K562 (cell line): Measurements from ENCODE around the gene NDUFB8. TPM values are rescaled to one million over a fixed set of nuclear protein-coding genes. Genes with fewer than 3 reads are reported as not detected.

Experiments
- ATAC-seq: fragments of 200-7000 bp; cut with Tn5 transposase; 3 replicates; pipeline ENCODE4 v1.9.1; 2020; ENCODE audit warnings: moderate library complexity
- BruUV-seq: library from RNA; stranded (reverse); fragments of 400-500 nt; replicated peaks from 2 replicates; lab custom pipeline; 2021; lab: Mats Ljungman, UMichigan
- CTCF ChIA-PET: fragments of 300-600 bp; formaldehyde crosslinking; extraction: SDS; loops from one replicate; lab custom pipeline; 2021; ENCODE audit warnings: low intra/inter-chr PET ratio; lab: Yijun Ruan, JAX
- POLR2A ChIA-PET: fragments of 300-600, 350-650 bp; sonication (Branson Sonifier 250); formaldehyde crosslinking; extraction: SDS; loops from one replicate; lab custom pipeline; 2021; ENCODE audit warnings: antibody characterized with exemption, inconsistent platforms; lab: Yijun Ruan, JAX
- DNase-seq, 4 experiments: peaks; one replicate each; pipeline versions ENCODE4 v3.0.0 to v3.0.0-alpha.2; 2011 to 2018; ENCODE audit warnings: low spot score in 3 of 4, mixed read lengths in 3 of 4; ENCODE audit errors: extremely low read depth in 1 of 4
- FAIRE-seq: peaks from 2 replicates; lab custom pipeline; 2011; peaks lifted over from hg19 to GRCh38; lab: Jason Lieb, UNC
- H2AFZ ChIP-seq: 2 replicates; pipeline ENCODE4 v1.6.0; 2011; ENCODE audit warnings: low read depth, low read length, control low read depth, inconsistent platforms
- H3K27ac ChIP-seq: fragments of 200-600 bp; 3 replicates; pipeline ENCODE4 v1.8.0; 2011; ENCODE audit warnings: low read depth, mild to moderate bottlenecking, control low read depth, inconsistent platforms, low read length, moderate library complexity, mixed read lengths; ENCODE audit errors: extremely low read depth
- H3K27me3 ChIP-seq, 2 experiments: fragments of 300-600 bp in 1 of 2; 2 replicates in 1 of 2; 3 replicates in 1 of 2; pipeline versions ENCODE4 v1.6.0 to v1.8.0; 2011; ENCODE audit warnings: inconsistent platforms in 2 of 2, low read length in 2 of 2, mild to moderate bottlenecking in 1 of 2, mixed read lengths in 1 of 2, moderate library complexity in 1 of 2; ENCODE audit not compliant: control insufficient read depth in 2 of 2, insufficient read depth in 2 of 2
- H3K36me3 ChIP-seq: fragments of 300-600 bp; 3 replicates; pipeline ENCODE4 v1.8.0; 2011; ENCODE audit warnings: mild to moderate bottlenecking, low read length, inconsistent platforms; ENCODE audit not compliant: control insufficient read depth, insufficient read depth
- H3K4me1 ChIP-seq, 2 experiments: fragments of 200-600 bp in 1 of 2; replicated peaks in 1 of 2; 2 replicates in 1 of 2; 3 replicates in 1 of 2; pipeline versions ENCODE4 v1.5.1 to v1.8.0; 2011; ENCODE audit warnings: inconsistent platforms in 2 of 2, low read length in 2 of 2, mild to moderate bottlenecking in 1 of 2, mixed read lengths in 1 of 2, moderate library complexity in 1 of 2; ENCODE audit not compliant: control insufficient read depth in 2 of 2, insufficient read depth in 2 of 2
- H3K4me2 ChIP-seq: 2 replicates; pipeline ENCODE4 v1.6.1; 2011; ENCODE audit warnings: low read length, control low read depth, inconsistent platforms, mixed read lengths; ENCODE audit not compliant: insufficient read depth
- H3K4me3 ChIP-seq: fragments of 200-600 bp; sonication (generic), shearing (Covaris generic); 2 replicates; pipeline ENCODE4 v1.5.1; 2016; ENCODE audit warnings: control low read depth, inconsistent platforms
- H3K79me2 ChIP-seq: fragments of 200-600 bp; 3 replicates; pipeline ENCODE4 v1.8.0; 2011; ENCODE audit warnings: low read length, inconsistent platforms; ENCODE audit not compliant: control insufficient read depth, insufficient read depth
- H3K9ac ChIP-seq, 2 experiments: 2 replicates each; pipeline versions ENCODE4 v1.6.0 to v1.6.1; 2011; ENCODE audit warnings: low read depth in 2 of 2, low read length in 2 of 2, control low read depth in 1 of 2, inconsistent platforms in 1 of 2, mild to moderate bottlenecking in 1 of 2, mixed read lengths in 1 of 2; ENCODE audit not compliant: insufficient read depth in 1 of 2
- H3K9me1 ChIP-seq: one replicate; pipeline ENCODE4 v1.6.0; 2011; ENCODE audit warnings: inconsistent platforms, mild to moderate bottlenecking, low read length, moderate library complexity; ENCODE audit not compliant: control insufficient read depth, insufficient read depth
- H3K9me3 ChIP-seq: replicated peaks from 2 replicates; pipeline ENCODE4 v1.5.1; 2011; ENCODE audit warnings: low read depth, low read length, inconsistent platforms; ENCODE audit not compliant: control insufficient read depth, insufficient read depth
- H4K20me1 ChIP-seq: replicated peaks from 2 replicates; pipeline ENCODE4 v1.6.1; 2011; ENCODE audit warnings: low read length, inconsistent platforms, mixed read lengths; ENCODE audit not compliant: control insufficient read depth, insufficient read depth
- DEAF1 ChIP-seq: fragments of 450-650 bp; formaldehyde crosslinking; IDR thresholded peaks from 2 replicates; pipeline ENCODE4 v1.4.0; 2020; ENCODE audit warnings: mild to moderate bottlenecking, moderate library complexity
- FOS ChIP-seq: IDR thresholded peaks from 3 replicates; pipeline ENCODE4 v1.6.1; 2011; ENCODE audit not compliant: insufficient read length; ENCODE audit errors: extremely low read depth
- NFE2L1 ChIP-seq: fragments of 450-650 bp; IDR thresholded peaks from 2 replicates; pipeline ENCODE4 v1.6.1; 2016; ENCODE audit warnings: missing genetic modification characterization, low read depth, mild to moderate bottlenecking, missing compliant biosample characterization, moderate library complexity, borderline replicate concordance
- RB1 ChIP-seq: fragments of 450-650 bp; IDR thresholded peaks from 2 replicates; pipeline ENCODE4 v1.6.1; 2017; ENCODE audit warnings: low read depth, mild to moderate bottlenecking
- RBM14 ChIP-seq: fragments of 200-400 bp; formaldehyde crosslinking; IDR thresholded peaks from 2 replicates; pipeline ENCODE4 v1.6.1; 2018; ENCODE audit warnings: low read depth, mild to moderate bottlenecking, low read length, moderate library complexity, borderline replicate concordance; ENCODE audit not compliant: insufficient read depth
- SIN3A ChIP-seq, 2 experiments: fragments of 150-350 bp in 1 of 2; IDR thresholded peaks; 2 replicates each; pipeline ENCODE4 v1.6.1; 2011 to 2016; ENCODE audit warnings: borderline replicate concordance in 2 of 2, low read depth in 2 of 2, low read length in 2 of 2, mild to moderate bottlenecking in 2 of 2, moderate library complexity in 2 of 2; ENCODE audit not compliant: control insufficient read depth in 1 of 2
- SMAD4 ChIP-seq: fragments of 250-450 bp; sonication (Bioruptor Pico); conservative IDR thresholded peaks from 2 replicates; pipeline ENCODE4 v1.8.0; 2021; ENCODE audit warnings: inconsistent platforms, mild to moderate bottlenecking, moderate library complexity
- ZNF354B ChIP-seq: fragments of 250-450 bp; sonication (Bioruptor Pico); IDR thresholded peaks from 2 replicates; pipeline ENCODE4 v1.4.0; 2020
- ZNF41 ChIP-seq: fragments of 250-450 bp; sonication (Bioruptor Pico); conservative IDR thresholded peaks from 2 replicates; pipeline ENCODE4 v1.4.0; 2020; ENCODE audit warnings: mild to moderate bottlenecking
- ZNF79 ChIP-seq: fragments of 250-450 bp; sonication (Bioruptor Pico); IDR thresholded peaks from 2 replicates; pipeline ENCODE4 v1.4.0; 2020; ENCODE audit warnings: low read depth, mild to moderate bottlenecking, moderate library complexity
- WGBS: fragments of 100-300 bp; shearing (Covaris generic); methylation state at CpG from one replicate; pipeline ENCODE4 v1.1.6; 2016; ENCODE audit warnings: low coverage, mixed read lengths; ENCODE audit not compliant: insufficient coverage; ENCODE audit errors: missing lambda C conversion rate; 5-methylcytosine and 5-hydroxymethylcytosine counted together
- in situ Hi-C: fragments of 300-500 bp; cut with MboI; formaldehyde crosslinking; loops from 4 replicates; pipeline ENCODE4 v1.15.0; 2018; ENCODE audit warnings: inconsistent platforms, mixed read lengths
- intact Hi-C: fragments of 100-400 bp; cut with micrococcal nuclease; formaldehyde crosslinking; loops from 2 replicates; pipeline ENCODE4 v1.14.2; 2022
- polyA plus RNA-seq, 8 experiments: library from polyadenylated mRNA; depleted of rRNA in 4 of 8; stranded (reverse) in 5 of 8; unstranded in 3 of 8; fragments of >200 nt; fragmentation: Nextera tagmentation in 2 of 8; fragmentation: Illumina TruSeq in 1 of 8; extraction: Ambion mirVana in 2 of 8; extraction: Trizol in 1 of 8; gene quantifications; 2 replicates each; pipeline versions ENCODE4 v1.2.1 to v1.2.3, GENCODE V29; 2011 to 2014; ENCODE audit warnings: inconsistent platforms in 1 of 8, missing spikeins in 1 of 8
- total RNA-seq, 7 experiments: library from RNA; depleted of rRNA in 6 of 7; stranded (reverse); fragments of >200 nt in 6 of 7; fragmentation: Illumina TruSeq in 2 of 7; extraction: Trizol in 2 of 7; gene quantifications; 2 replicates each; pipeline versions ENCODE4 v1.2.1 to v1.2.3, GENCODE V29; 2011 to 2021; ENCODE audit warnings: low replicate concordance in 1 of 7
- TF ChIP-seq, protein P1 (sequence below): fragments of 250-450 bp; sonication (Bioruptor Pico); IDR thresholded peaks from 2 replicates; pipeline ENCODE4 v1.8.0; 2021; ENCODE audit warnings: moderate library complexity, mild to moderate bottlenecking, inconsistent platforms

NDUFB8 gene
- total and polyA plus RNA-seq, 9 of the 15 experiments (the other 6 are each of a cell fraction or from before 2014, with no cell fraction given) = 131 to 360 (median 199) TPM

DNA sequence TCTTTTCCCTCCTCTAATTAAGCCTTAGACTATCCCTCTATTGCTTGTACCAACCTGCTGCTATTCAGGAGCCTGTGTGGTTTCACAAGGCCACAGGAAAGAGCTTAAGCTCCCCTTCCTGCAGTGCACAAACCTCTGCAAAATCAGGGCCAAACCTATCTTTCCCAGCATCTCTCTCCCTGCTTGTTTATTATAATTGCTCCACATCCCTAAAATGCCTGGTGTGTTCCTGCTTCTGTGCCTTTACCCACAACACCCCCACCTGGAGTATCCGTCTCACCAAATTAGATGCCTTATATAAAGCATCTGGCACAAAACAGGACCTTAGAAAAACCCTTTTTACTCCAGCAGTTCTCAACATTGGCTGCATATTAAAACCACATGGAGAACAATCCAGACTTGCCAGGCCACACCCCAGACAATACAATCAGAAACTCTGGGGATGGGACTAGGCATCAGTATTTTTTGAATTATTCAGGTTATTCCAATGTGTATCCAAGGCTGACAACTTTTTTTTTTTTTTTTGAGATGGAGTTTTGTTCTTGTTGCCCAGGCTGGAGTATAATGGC lies 26.7 kb downstream of the NDUFB8 start:
- H3K9me3 ChIP-seq = no peaks in the 10 kb centered on the region
- H2AFZ ChIP-seq = no peak overlapping the region
- peaks cover 4% of the 10 kb centered on the region; the same call in 1 of the 3 replicates for H3K36me3 ChIP-seq
- no peak overlapping the region for H3K9ac ChIP-seq
- H3K27ac ChIP-seq = no peak overlapping the region
- in situ Hi-C loops = loop anchor here (10.0 kb wide), 1 partner anchor 658 kb away; no protein-coding TSS in a partner anchor
- FAIRE-seq = no peak
- H3K4me3 ChIP-seq = no peak overlapping the region
- CTCF ChIA-PET = no interaction called here
- no TSS peak for BruUV-seq
- H3K4me1 ChIP-seq = no peaks in the 10 kb centered on the region
- POLR2A ChIA-PET = interaction anchor here (1.1 kb wide), 1 partner anchor 9 kb away, joined by 3 read pairs; no protein-coding TSS in a partner anchor
- H3K27me3 ChIP-seq = no peaks in the 10 kb centered on the region
- DNase-seq = no peak
- H3K4me2 ChIP-seq = no peak overlapping the region
- no peaks in the 10 kb centered on the region for H4K20me1 ChIP-seq
- 71% methylated on average over 1 of the region's 1 CpG for WGBS
- intact Hi-C loops = no loop called here
- no peak for TF ChIP-seq SIN3A (IDR thresholded peaks at IDR 0.05; ENCODE audit: borderline replicate concordance in 2 of 2, control insufficient read depth in 1 of 2, low read depth in 2 of 2, low read length in 2 of 2)
- no peak for TF ChIP-seq RBM14
- no peak for TF ChIP-seq NFE2L1 (tag)
- TF ChIP-seq ZNF79 (CRISPR knock-in tag) = no peak
- TF ChIP-seq SMAD4 (CRISPR knock-in tag) = no peak
- TF ChIP-seq DEAF1 (CRISPR knock-in tag) = no peak
- no peak for TF ChIP-seq RB1
- TF ChIP-seq FOS = no peak
- no peak for TF ChIP-seq ZNF41 (CRISPR knock-in tag)
- TF ChIP-seq, protein P1, sequence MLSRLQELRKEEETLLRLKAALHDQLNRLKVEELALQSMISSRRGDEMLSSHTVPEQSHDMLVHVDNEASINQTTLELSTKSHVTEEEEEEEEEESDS (CRISPR knock-in tag) = no peak
- no peak for TF ChIP-seq ZNF354B (CRISPR knock-in tag)
- ATAC-seq = no peak
- H3K79me2 ChIP-seq = no peaks in the 10 kb centered on the region
- H3K9me1 ChIP-seq = no peaks in the 10 kb centered on the region
